ENCODE data around the gene CLIC1.

DNA sequence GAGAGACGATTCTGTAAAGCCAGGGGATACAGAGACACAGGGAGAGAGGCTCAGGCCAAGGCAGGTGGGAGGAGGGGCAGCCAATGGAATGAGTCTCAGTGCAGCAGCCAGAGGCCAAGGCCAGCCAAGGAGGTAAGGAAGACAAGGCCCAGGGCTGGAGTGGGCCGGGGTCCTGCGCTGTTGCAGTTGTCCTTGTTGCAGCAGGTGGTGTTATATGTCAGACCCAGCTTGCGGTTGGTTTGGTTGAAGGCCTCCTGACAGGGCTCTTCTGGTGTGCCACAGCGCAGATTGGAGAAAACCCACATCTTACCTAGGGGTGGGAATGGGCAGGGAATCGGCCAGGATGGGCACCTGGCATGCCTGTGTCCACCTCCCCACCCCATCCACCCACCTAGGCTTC, 17.3 kb downstream of the CLIC1 start:
- TF ChIP-seq EZH2 (IDR thresholded peaks at IDR 0.05; ENCODE audit: low read depth, unreplicated experiment), result no peak
- TF ChIP-seq, protein P1, sequence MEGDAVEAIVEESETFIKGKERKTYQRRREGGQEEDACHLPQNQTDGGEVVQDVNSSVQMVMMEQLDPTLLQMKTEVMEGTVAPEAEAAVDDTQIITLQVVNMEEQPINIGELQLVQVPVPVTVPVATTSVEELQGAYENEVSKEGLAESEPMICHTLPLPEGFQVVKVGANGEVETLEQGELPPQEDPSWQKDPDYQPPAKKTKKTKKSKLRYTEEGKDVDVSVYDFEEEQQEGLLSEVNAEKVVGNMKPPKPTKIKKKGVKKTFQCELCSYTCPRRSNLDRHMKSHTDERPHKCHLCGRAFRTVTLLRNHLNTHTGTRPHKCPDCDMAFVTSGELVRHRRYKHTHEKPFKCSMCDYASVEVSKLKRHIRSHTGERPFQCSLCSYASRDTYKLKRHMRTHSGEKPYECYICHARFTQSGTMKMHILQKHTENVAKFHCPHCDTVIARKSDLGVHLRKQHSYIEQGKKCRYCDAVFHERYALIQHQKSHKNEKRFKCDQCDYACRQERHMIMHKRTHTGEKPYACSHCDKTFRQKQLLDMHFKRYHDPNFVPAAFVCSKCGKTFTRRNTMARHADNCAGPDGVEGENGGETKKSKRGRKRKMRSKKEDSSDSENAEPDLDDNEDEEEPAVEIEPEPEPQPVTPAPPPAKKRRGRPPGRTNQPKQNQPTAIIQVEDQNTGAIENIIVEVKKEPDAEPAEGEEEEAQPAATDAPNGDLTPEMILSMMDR (conservative IDR thresholded peaks at IDR 0.05; ENCODE audit: low read depth in 2 of 2), result no peak
- TF ChIP-seq, protein P2, sequence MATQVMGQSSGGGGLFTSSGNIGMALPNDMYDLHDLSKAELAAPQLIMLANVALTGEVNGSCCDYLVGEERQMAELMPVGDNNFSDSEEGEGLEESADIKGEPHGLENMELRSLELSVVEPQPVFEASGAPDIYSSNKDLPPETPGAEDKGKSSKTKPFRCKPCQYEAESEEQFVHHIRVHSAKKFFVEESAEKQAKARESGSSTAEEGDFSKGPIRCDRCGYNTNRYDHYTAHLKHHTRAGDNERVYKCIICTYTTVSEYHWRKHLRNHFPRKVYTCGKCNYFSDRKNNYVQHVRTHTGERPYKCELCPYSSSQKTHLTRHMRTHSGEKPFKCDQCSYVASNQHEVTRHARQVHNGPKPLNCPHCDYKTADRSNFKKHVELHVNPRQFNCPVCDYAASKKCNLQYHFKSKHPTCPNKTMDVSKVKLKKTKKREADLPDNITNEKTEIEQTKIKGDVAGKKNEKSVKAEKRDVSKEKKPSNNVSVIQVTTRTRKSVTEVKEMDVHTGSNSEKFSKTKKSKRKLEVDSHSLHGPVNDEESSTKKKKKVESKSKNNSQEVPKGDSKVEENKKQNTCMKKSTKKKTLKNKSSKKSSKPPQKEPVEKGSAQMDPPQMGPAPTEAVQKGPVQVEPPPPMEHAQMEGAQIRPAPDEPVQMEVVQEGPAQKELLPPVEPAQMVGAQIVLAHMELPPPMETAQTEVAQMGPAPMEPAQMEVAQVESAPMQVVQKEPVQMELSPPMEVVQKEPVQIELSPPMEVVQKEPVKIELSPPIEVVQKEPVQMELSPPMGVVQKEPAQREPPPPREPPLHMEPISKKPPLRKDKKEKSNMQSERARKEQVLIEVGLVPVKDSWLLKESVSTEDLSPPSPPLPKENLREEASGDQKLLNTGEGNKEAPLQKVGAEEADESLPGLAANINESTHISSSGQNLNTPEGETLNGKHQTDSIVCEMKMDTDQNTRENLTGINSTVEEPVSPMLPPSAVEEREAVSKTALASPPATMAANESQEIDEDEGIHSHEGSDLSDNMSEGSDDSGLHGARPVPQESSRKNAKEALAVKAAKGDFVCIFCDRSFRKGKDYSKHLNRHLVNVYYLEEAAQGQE (IDR thresholded peaks at IDR 0.05; ENCODE audit: unreplicated experiment), result no peak
